HCT116 (cell line): ENCODE measurements around the gene ADARB1.

Experiments used
- CEBPB ChIP-seq: IDR thresholded peaks from 2 replicates; pipeline ENCODE4 v1.6.1; 2012; ENCODE audit warnings: low read depth
- EGR1 ChIP-seq: IDR thresholded peaks from 2 replicates; pipeline ENCODE4 v1.6.1; 2012; ENCODE audit warnings: low read depth
- EZH2 ChIP-seq: fragments of 200-600 bp; sonication (generic); IDR thresholded peaks from 2 replicates; pipeline ENCODE4 v1.6.1; 2017; ENCODE audit warnings: antibody characterized with exemption, mixed run types
- MAX ChIP-seq: IDR thresholded peaks from 2 replicates; pipeline ENCODE4 v1.6.1; 2012
- POLR2A ChIP-seq: IDR thresholded peaks from 2 replicates; pipeline ENCODE4 v1.7.0; 2011; ENCODE audit warnings: borderline replicate concordance; ENCODE audit not compliant: insufficient read depth, insufficient read length; ENCODE audit errors: extremely low read depth
- POLR2AphosphoS5 ChIP-seq: IDR thresholded peaks from 2 replicates; pipeline ENCODE4 v1.6.1; 2011; ENCODE audit warnings: mild to moderate bottlenecking, low read depth, low read length, moderate library complexity
- RAD21 ChIP-seq: IDR thresholded peaks from 2 replicates; pipeline ENCODE4 v1.6.1; 2012; ENCODE audit warnings: low read depth, mild to moderate bottlenecking
- SIN3A ChIP-seq: IDR thresholded peaks from 2 replicates; pipeline ENCODE4 v1.6.1; 2012; ENCODE audit warnings: low read depth
- SP1 ChIP-seq: IDR thresholded peaks from 2 replicates; pipeline ENCODE4 v1.6.1; 2012; ENCODE audit warnings: low read depth
- TF ChIP-seq, protein P1 (sequence below), 3 experiments: fragments of 200-600 bp in 1 of 3; sonication (generic) in 1 of 3; IDR thresholded peaks in 2 of 3; conservative IDR thresholded peaks in 1 of 3; 2 replicates each; pipeline ENCODE4 v1.5.1; 2012 to 2017; ENCODE audit warnings: low read depth in 2 of 3, low read length in 2 of 3, antibody characterized with exemption in 1 of 3, borderline replicate concordance in 1 of 3, control low read depth in 1 of 3, mild to moderate bottlenecking in 1 of 3, mixed read lengths in 1 of 3, mixed run types in 1 of 3, moderate library complexity in 1 of 3; ENCODE audit not compliant: insufficient read depth in 1 of 3

DNA sequence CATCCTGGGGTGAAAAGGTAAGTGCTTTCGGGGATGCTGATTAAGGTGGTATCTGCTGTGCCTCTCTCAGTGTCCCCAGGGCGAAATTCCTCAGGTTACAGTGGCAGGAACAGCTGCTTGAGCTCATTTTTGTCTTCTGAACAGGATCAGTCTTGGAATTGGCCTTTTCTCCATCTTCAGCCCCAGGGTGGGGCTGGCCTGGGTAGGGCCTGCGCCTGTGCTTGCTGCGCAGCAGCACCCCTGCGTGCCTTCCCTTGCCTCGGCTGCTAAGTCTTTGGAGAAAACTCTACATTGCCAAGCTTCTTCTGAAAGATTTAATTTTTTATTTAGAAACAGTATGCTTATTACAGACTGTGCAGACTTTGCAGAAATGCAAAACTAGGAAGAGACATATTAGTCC lies 41.7 kb downstream of the ADARB1 start:
- TF ChIP-seq, protein P1, sequence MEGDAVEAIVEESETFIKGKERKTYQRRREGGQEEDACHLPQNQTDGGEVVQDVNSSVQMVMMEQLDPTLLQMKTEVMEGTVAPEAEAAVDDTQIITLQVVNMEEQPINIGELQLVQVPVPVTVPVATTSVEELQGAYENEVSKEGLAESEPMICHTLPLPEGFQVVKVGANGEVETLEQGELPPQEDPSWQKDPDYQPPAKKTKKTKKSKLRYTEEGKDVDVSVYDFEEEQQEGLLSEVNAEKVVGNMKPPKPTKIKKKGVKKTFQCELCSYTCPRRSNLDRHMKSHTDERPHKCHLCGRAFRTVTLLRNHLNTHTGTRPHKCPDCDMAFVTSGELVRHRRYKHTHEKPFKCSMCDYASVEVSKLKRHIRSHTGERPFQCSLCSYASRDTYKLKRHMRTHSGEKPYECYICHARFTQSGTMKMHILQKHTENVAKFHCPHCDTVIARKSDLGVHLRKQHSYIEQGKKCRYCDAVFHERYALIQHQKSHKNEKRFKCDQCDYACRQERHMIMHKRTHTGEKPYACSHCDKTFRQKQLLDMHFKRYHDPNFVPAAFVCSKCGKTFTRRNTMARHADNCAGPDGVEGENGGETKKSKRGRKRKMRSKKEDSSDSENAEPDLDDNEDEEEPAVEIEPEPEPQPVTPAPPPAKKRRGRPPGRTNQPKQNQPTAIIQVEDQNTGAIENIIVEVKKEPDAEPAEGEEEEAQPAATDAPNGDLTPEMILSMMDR (IDR thresholded peaks at IDR 0.05 in 2 of 3, conservative IDR thresholded peaks at IDR 0.05 in 1 of 3; ENCODE audit: borderline replicate concordance in 1 of 3, insufficient read depth in 1 of 3, low read depth in 2 of 3, low read length in 2 of 3) = no peak
- no peak for TF ChIP-seq SIN3A
- TF ChIP-seq EGR1 = no peak
- no peak for TF ChIP-seq CEBPB
- no peak for TF ChIP-seq EZH2
- no peak for TF ChIP-seq RAD21
- TF ChIP-seq POLR2A = no peak
- no peak for TF ChIP-seq POLR2AphosphoS5
- TF ChIP-seq SP1 = no peak
- TF ChIP-seq MAX = no peak
